ENCODE measurements around the gene HYAL2.

GRCh38 chr3:50324351-50325112, 2.0 kb upstream of the HYAL2 start:
- TF ChIP-seq CTCF (conservative IDR thresholded peaks at IDR 0.05): peak; percentile 88
- no peak for TF ChIP-seq EZH2 (IDR thresholded peaks at IDR 0.05; ENCODE audit: low read depth)

Measured in PC-9 (cell line).